Liver (tissue), 9 donors: ENCODE data around the gene DAAM1. TPM values are rescaled to one million over a fixed set of nuclear protein-coding genes. Genes with fewer than 3 reads are reported as not detected.

ENCODE experiments used
- DNase-seq: peaks from one replicate; pipeline ENCODE4 v3.0.0-alpha.2; 2017; ENCODE audit warnings: low spot score
- H3K27ac ChIP-seq, 2 donors: one replicate each; pipeline ENCODE4 v1.7.0; 2013; ENCODE audit warnings: inconsistent platforms in 2 of 2, low read length in 2 of 2, control low read depth in 1 of 2, low read depth in 1 of 2, mild to moderate bottlenecking in 1 of 2
- H3K27me3 ChIP-seq, 4 donors: one replicate each; pipeline versions ENCODE4 v1.6.1 to v1.7.0; 2013; ENCODE audit warnings: low read length in 3 of 4, inconsistent platforms in 1 of 4, mild to moderate bottlenecking in 1 of 4, moderate library complexity in 1 of 4; ENCODE audit not compliant: control insufficient read depth in 4 of 4, insufficient read depth in 4 of 4
- H3K36me3 ChIP-seq, 4 donors: one replicate each; pipeline versions ENCODE4 v1.6.1 to v1.7.0; 2013; ENCODE audit warnings: low read length in 3 of 4, mild to moderate bottlenecking in 3 of 4, low read depth in 1 of 4, moderate library complexity in 1 of 4; ENCODE audit not compliant: control insufficient read depth in 4 of 4, insufficient read depth in 3 of 4
- H3K4me1 ChIP-seq, 4 donors: one replicate each; pipeline versions ENCODE4 v1.6.1 to v1.7.0; 2013; ENCODE audit warnings: low read length in 3 of 4, mild to moderate bottlenecking in 3 of 4, moderate library complexity in 1 of 4; ENCODE audit not compliant: control insufficient read depth in 4 of 4, insufficient read depth in 4 of 4
- H3K4me3 ChIP-seq, 3 donors: one replicate each; pipeline versions ENCODE4 v1.6.1 to v1.7.0; 2013; ENCODE audit warnings: low read length in 3 of 3, control low read depth in 1 of 3, low read depth in 1 of 3, mild to moderate bottlenecking in 1 of 3
- H3K9ac ChIP-seq, 2 donors: one replicate each; pipeline ENCODE4 v1.7.0; 2013; ENCODE audit warnings: low read length in 2 of 2, mild to moderate bottlenecking in 2 of 2, moderate library complexity in 2 of 2, control low read depth in 1 of 2, low read depth in 1 of 2
- H3K9me3 ChIP-seq, 4 donors: one replicate each; pipeline versions ENCODE4 v1.6.1 to v1.7.0; 2013; ENCODE audit warnings: low read length in 3 of 4; ENCODE audit not compliant: control insufficient read depth in 4 of 4
- EGR1 ChIP-seq, 2 donors: IDR thresholded peaks; 2 replicates each; pipeline ENCODE4 v1.6.1; 2016 to 2018; ENCODE audit warnings: antibody characterized with exemption in 2 of 2, low read depth in 2 of 2
- FOXA1 ChIP-seq: IDR thresholded peaks from 2 replicates; pipeline ENCODE4 v1.6.1; 2016; ENCODE audit warnings: antibody characterized with exemption
- FOXA2 ChIP-seq: IDR thresholded peaks from 2 replicates; pipeline ENCODE4 v1.6.1; 2016; ENCODE audit warnings: antibody characterized with exemption
- GABPA ChIP-seq, 2 donors: IDR thresholded peaks in 1 of 2; conservative IDR thresholded peaks in 1 of 2; 2 replicates each; pipeline ENCODE4 v1.6.1; 2016; ENCODE audit warnings: antibody characterized with exemption in 2 of 2, mild to moderate bottlenecking in 1 of 2, moderate library complexity in 1 of 2
- HNF4A ChIP-seq, 2 donors: conservative IDR thresholded peaks; 2 replicates each; pipeline ENCODE4 v1.6.1; 2016; ENCODE audit warnings: antibody characterized with exemption in 2 of 2, mild to moderate bottlenecking in 2 of 2
- HNF4G ChIP-seq: IDR thresholded peaks from 2 replicates; pipeline ENCODE4 v1.6.1; 2016; ENCODE audit warnings: antibody characterized with exemption
- JUND ChIP-seq, 2 donors: IDR thresholded peaks; 2 replicates each; pipeline ENCODE4 v1.6.1; 2016; ENCODE audit warnings: antibody characterized with exemption in 2 of 2
- NR2F2 ChIP-seq: IDR thresholded peaks from 2 replicates; pipeline ENCODE4 v1.6.1; 2016; ENCODE audit warnings: antibody characterized with exemption
- RAD21 ChIP-seq, 2 donors: IDR thresholded peaks; 2 replicates each; pipeline ENCODE4 v1.6.1; 2016; ENCODE audit warnings: antibody characterized with exemption in 2 of 2, mild to moderate bottlenecking in 2 of 2
- RXRA ChIP-seq, 2 donors: IDR thresholded peaks; 2 replicates each; pipeline ENCODE4 v1.6.1; 2017 to 2018; ENCODE audit warnings: antibody characterized with exemption in 2 of 2, mild to moderate bottlenecking in 1 of 2
- SP1 ChIP-seq: IDR thresholded peaks from 2 replicates; pipeline ENCODE4 v1.6.1; 2018; ENCODE audit warnings: antibody characterized with exemption, mild to moderate bottlenecking
- TAF1 ChIP-seq: conservative IDR thresholded peaks from 2 replicates; pipeline ENCODE4 v1.6.1; 2016; ENCODE audit warnings: antibody characterized with exemption, mild to moderate bottlenecking
- YY1 ChIP-seq: IDR thresholded peaks from 2 replicates; pipeline ENCODE4 v1.6.1; 2016; ENCODE audit warnings: antibody characterized with exemption, mild to moderate bottlenecking
- WGBS: extraction: QIAGEN DNeasy Blood & Tissue Kit; methylation state at CpG from one replicate; pipeline ENCODE4 v1.1.7; 2013; 5-methylcytosine and 5-hydroxymethylcytosine counted together
- polyA plus RNA-seq, 2 donors: library from polyadenylated mRNA; stranded (reverse) in 1 of 2; unstranded in 1 of 2; fragments of 200-250 nt in 1 of 2; fragments of >200 nt in 1 of 2; fragmentation: Nextera tagmentation in 1 of 2; extraction: Ambion mirVana in 1 of 2; gene quantifications; one replicate each; pipeline versions ENCODE4 v1.2.1 to v1.2.3, GENCODE V29; 2013 to 2015
- total RNA-seq, 2 donors: library from RNA; depleted of rRNA; stranded (reverse); fragments of >200 nt; gene quantifications; one replicate each; pipeline ENCODE4 v1.2.3, GENCODE V29; 2014
- TF ChIP-seq, protein P1 (sequence below): IDR thresholded peaks from 2 replicates; pipeline ENCODE4 v1.6.1; 2016; ENCODE audit warnings: antibody characterized with exemption
- TF ChIP-seq, protein P2 (sequence below): IDR thresholded peaks from 2 replicates; pipeline ENCODE4 v1.6.1; 2016; ENCODE audit warnings: antibody characterized with exemption, mild to moderate bottlenecking
- TF ChIP-seq, protein P3 (sequence below): IDR thresholded peaks from 2 replicates; pipeline ENCODE4 v1.6.1; 2016; ENCODE audit warnings: antibody characterized with exemption
- TF ChIP-seq, protein P4 (sequence below): fragments of 150-350 bp; IDR thresholded peaks from 2 replicates; pipeline ENCODE4 v1.5.1; 2017; ENCODE audit warnings: improper control_type of control experiment, low read depth, low read length; ENCODE audit not compliant: missing input control
- TF ChIP-seq, protein P5 (sequence below): IDR thresholded peaks from 2 replicates; pipeline ENCODE4 v1.6.1; 2016; ENCODE audit warnings: antibody characterized with exemption
- donor health status: healthy.
- donor health status: healthy.
- donor health status: healthy.
- donor health status: healthy.
- donor health status: healthy.

DAAM1 gene
- total and polyA plus RNA-seq, 4 donors: 9.5 to 28.4 (median 18.5) TPM

DNA sequence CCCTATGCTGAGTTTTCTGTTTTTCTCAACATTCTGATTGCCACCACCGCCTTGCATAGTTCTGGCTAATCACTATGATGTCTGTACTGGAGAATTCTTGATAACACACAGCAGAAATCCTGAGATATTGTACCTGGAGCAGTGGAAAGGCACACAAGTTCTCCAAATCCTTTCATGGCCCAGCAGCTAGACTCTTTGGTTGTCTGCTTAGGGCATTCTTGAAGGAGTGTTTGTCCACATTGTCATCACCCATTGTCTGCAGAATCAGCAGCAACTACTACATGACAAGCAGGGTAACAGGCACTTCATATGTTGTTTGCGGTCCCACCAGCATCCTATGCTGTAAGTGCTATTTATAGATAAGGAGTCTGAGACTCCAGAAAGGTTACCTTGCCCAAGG lies 128.9 kb downstream of the DAAM1 start:
- no peak overlapping the region for H3K4me3 ChIP-seq
- no peak for DNase-seq
- 97% methylated on average over 2 of the region's 2 CpGs for WGBS
- H3K9ac ChIP-seq: no peak overlapping the region
- peaks cover 0 to 2% (median 0%) of the 10 kb centered on the region in 4 donors for H3K36me3 ChIP-seq
- TF ChIP-seq HNF4G: no peak
- TF ChIP-seq RXRA (IDR thresholded peaks at IDR 0.05): no peak
- TF ChIP-seq, protein P1, sequence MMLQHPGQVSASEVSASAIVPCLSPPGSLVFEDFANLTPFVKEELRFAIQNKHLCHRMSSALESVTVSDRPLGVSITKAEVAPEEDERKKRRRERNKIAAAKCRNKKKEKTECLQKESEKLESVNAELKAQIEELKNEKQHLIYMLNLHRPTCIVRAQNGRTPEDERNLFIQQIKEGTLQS: no peak
- no peak for TF ChIP-seq EGR1 (IDR thresholded peaks at IDR 0.05; ENCODE audit: low read depth in 2 of 2)
- TF ChIP-seq FOXA1: no peak
- no peak for TF ChIP-seq NR2F2
- TF ChIP-seq, protein P2, sequence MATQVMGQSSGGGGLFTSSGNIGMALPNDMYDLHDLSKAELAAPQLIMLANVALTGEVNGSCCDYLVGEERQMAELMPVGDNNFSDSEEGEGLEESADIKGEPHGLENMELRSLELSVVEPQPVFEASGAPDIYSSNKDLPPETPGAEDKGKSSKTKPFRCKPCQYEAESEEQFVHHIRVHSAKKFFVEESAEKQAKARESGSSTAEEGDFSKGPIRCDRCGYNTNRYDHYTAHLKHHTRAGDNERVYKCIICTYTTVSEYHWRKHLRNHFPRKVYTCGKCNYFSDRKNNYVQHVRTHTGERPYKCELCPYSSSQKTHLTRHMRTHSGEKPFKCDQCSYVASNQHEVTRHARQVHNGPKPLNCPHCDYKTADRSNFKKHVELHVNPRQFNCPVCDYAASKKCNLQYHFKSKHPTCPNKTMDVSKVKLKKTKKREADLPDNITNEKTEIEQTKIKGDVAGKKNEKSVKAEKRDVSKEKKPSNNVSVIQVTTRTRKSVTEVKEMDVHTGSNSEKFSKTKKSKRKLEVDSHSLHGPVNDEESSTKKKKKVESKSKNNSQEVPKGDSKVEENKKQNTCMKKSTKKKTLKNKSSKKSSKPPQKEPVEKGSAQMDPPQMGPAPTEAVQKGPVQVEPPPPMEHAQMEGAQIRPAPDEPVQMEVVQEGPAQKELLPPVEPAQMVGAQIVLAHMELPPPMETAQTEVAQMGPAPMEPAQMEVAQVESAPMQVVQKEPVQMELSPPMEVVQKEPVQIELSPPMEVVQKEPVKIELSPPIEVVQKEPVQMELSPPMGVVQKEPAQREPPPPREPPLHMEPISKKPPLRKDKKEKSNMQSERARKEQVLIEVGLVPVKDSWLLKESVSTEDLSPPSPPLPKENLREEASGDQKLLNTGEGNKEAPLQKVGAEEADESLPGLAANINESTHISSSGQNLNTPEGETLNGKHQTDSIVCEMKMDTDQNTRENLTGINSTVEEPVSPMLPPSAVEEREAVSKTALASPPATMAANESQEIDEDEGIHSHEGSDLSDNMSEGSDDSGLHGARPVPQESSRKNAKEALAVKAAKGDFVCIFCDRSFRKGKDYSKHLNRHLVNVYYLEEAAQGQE: no peak
- TF ChIP-seq, protein P3, sequence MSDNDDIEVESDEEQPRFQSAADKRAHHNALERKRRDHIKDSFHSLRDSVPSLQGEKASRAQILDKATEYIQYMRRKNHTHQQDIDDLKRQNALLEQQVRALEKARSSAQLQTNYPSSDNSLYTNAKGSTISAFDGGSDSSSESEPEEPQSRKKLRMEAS: no peak
- no peak for TF ChIP-seq GABPA (IDR thresholded peaks at IDR 0.05 in 1 of 2, conservative IDR thresholded peaks at IDR 0.05 in 1 of 2)
- no peak for TF ChIP-seq SP1
- no peak for TF ChIP-seq HNF4A (conservative IDR thresholded peaks at IDR 0.05)
- no peak for TF ChIP-seq TAF1
- TF ChIP-seq, protein P4, sequence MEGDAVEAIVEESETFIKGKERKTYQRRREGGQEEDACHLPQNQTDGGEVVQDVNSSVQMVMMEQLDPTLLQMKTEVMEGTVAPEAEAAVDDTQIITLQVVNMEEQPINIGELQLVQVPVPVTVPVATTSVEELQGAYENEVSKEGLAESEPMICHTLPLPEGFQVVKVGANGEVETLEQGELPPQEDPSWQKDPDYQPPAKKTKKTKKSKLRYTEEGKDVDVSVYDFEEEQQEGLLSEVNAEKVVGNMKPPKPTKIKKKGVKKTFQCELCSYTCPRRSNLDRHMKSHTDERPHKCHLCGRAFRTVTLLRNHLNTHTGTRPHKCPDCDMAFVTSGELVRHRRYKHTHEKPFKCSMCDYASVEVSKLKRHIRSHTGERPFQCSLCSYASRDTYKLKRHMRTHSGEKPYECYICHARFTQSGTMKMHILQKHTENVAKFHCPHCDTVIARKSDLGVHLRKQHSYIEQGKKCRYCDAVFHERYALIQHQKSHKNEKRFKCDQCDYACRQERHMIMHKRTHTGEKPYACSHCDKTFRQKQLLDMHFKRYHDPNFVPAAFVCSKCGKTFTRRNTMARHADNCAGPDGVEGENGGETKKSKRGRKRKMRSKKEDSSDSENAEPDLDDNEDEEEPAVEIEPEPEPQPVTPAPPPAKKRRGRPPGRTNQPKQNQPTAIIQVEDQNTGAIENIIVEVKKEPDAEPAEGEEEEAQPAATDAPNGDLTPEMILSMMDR: no peak
- TF ChIP-seq, protein P5, sequence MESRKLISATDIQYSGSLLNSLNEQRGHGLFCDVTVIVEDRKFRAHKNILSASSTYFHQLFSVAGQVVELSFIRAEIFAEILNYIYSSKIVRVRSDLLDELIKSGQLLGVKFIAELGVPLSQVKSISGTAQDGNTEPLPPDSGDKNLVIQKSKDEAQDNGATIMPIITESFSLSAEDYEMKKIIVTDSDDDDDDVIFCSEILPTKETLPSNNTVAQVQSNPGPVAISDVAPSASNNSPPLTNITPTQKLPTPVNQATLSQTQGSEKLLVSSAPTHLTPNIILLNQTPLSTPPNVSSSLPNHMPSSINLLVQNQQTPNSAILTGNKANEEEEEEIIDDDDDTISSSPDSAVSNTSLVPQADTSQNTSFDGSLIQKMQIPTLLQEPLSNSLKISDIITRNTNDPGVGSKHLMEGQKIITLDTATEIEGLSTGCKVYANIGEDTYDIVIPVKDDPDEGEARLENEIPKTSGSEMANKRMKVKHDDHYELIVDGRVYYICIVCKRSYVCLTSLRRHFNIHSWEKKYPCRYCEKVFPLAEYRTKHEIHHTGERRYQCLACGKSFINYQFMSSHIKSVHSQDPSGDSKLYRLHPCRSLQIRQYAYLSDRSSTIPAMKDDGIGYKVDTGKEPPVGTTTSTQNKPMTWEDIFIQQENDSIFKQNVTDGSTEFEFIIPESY: no peak
- no peak for TF ChIP-seq JUND (IDR thresholded peaks at IDR 0.05)
- no peak for TF ChIP-seq FOXA2
- TF ChIP-seq RAD21 (IDR thresholded peaks at IDR 0.05): no peak
- no peak for TF ChIP-seq YY1
- no peaks in the 10 kb centered on the region for H3K9me3 ChIP-seq
- peaks cover 10 to 70% (median 59%) of the 10 kb centered on the region in 4 donors for H3K4me1 ChIP-seq
- no peaks in the 10 kb centered on the region for H3K27me3 ChIP-seq
- no peak overlapping the region for H3K27ac ChIP-seq
